Measurements from ENCODE around the gene MRGPRX4.

Gene MRGPRX4

DNA sequence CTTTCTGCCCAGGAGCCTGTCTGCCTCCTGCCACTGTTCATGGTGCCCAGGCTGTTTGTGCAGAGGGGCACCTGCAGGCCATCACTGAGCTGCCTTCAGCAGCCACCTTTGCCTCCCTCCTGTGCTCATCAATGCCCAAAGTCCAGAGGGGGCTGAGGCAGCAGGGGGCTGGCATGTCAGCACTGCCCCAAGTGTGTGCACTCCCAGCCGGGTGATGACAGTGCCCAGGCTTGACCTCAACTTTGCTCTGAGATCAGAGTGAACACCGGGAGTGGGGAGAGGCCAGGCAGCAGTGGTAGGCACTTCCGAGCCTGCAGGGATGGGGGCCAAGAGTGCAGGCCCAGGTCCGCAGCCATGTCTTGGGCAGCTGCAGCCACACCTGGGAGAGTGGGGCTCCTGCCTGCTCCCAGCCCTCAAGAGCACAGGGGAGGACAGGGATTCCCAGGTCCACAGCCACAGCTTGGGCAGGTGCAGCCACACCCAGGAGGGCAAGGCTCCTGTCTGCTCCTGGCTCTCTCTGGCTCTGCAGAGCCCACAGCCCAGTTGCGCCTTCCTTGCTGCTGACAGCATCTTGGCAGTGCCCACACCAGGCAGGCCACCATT is 48.7 kb downstream of the MRGPRX4 start:
- no peak for DNase-seq

DNA sequence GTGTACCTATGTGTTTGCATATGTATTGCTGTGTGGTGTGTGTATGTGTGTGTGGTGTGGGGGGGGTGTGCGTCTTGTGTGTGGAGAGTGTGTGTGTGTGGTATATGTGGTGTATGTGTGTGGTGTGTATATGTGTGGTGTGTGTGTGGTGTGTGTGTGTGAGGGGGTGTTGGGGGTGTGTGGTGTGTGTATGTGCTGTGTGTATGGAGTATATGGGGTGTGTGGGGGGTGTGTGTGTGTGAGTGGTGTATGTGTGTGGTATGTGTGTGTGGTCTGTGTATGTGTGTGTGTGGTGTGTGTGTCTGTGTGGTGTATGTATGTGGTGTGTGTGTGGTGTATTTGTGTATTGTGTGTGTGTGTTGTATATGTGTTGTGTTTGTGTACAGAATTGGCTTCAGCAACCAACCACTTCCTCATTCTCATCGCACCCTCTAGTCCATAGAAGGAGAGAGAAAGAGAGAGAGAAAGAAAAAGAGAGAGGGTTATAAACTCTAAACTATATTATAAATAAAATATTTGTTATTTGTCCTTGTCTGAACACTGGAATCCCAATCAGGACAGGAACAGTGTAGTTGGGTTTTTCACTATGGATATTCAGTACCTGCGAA is 50.3 kb downstream of the MRGPRX4 start:
- DNase-seq: no peak

All from CD4-positive, alpha-beta T cell treated with Interferon gamma for 1 hour (primary cell).